HL-60 (cell line): Measurements from ENCODE around the gene GJC3.
"Not testable (repeated sequence)": the region's sequence is repeated elsewhere in the genome, so short reads cannot be mapped to it uniquely, and the experiment has no call there.

Experiments
- DNase-seq, 2 experiments: peaks; one replicate each; pipeline ENCODE4 v3.0.0-alpha.2; 2010 to 2020; ENCODE audit warnings: low read depth in 1 of 2, low spot score in 1 of 2
- H3K27ac ChIP-seq: fragments of 250-450 bp; sonication (Bioruptor Pico); replicated peaks from 2 replicates; pipeline ENCODE4 v1.5.1; 2020; ENCODE audit warnings: mild to moderate bottlenecking, moderate library complexity
- H3K27me3 ChIP-seq: fragments of 250-450 bp; sonication (Bioruptor Pico); 2 replicates; pipeline ENCODE4 v1.5.1; 2021; ENCODE audit warnings: mild to moderate bottlenecking, moderate library complexity; ENCODE audit not compliant: insufficient read depth, poor library complexity, severe bottlenecking
- H3K4me3 ChIP-seq: replicated peaks from 2 replicates; pipeline ENCODE4 v1.5.1; 2011; ENCODE audit warnings: mild to moderate bottlenecking, control low read depth, low read length; ENCODE audit not compliant: insufficient read depth
- GABPA ChIP-seq: IDR thresholded peaks from 2 replicates; pipeline ENCODE4 v1.6.1; 2012; ENCODE audit warnings: low read depth
- POLR2AphosphoS5 ChIP-seq: IDR thresholded peaks from 2 replicates; pipeline ENCODE4 v1.6.1; 2012; ENCODE audit warnings: low read depth
- SPI1 ChIP-seq: IDR thresholded peaks from 2 replicates; pipeline ENCODE4 v1.6.1; 2012; ENCODE audit warnings: low read depth, mild to moderate bottlenecking, borderline replicate concordance
- TF ChIP-seq, protein P1 (sequence below): IDR thresholded peaks from 2 replicates; pipeline ENCODE4 v1.6.1; 2012; ENCODE audit warnings: low read depth; ENCODE audit not compliant: insufficient replicate concordance
- TF ChIP-seq, protein P2 (sequence below): IDR thresholded peaks from one replicate; pipeline ENCODE4 v1.5.1; 2011; ENCODE audit warnings: low read length, control low read depth, inconsistent platforms; ENCODE audit not compliant: insufficient read depth

GJC3 gene

GRCh38 chr7:99974681-99975080, 45.3 kb upstream of the GJC3 start:
- no peak overlapping the region for H3K27ac ChIP-seq
- DNase-seq = no peak
- TF ChIP-seq, protein P1, sequence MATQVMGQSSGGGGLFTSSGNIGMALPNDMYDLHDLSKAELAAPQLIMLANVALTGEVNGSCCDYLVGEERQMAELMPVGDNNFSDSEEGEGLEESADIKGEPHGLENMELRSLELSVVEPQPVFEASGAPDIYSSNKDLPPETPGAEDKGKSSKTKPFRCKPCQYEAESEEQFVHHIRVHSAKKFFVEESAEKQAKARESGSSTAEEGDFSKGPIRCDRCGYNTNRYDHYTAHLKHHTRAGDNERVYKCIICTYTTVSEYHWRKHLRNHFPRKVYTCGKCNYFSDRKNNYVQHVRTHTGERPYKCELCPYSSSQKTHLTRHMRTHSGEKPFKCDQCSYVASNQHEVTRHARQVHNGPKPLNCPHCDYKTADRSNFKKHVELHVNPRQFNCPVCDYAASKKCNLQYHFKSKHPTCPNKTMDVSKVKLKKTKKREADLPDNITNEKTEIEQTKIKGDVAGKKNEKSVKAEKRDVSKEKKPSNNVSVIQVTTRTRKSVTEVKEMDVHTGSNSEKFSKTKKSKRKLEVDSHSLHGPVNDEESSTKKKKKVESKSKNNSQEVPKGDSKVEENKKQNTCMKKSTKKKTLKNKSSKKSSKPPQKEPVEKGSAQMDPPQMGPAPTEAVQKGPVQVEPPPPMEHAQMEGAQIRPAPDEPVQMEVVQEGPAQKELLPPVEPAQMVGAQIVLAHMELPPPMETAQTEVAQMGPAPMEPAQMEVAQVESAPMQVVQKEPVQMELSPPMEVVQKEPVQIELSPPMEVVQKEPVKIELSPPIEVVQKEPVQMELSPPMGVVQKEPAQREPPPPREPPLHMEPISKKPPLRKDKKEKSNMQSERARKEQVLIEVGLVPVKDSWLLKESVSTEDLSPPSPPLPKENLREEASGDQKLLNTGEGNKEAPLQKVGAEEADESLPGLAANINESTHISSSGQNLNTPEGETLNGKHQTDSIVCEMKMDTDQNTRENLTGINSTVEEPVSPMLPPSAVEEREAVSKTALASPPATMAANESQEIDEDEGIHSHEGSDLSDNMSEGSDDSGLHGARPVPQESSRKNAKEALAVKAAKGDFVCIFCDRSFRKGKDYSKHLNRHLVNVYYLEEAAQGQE = no peak
- TF ChIP-seq POLR2AphosphoS5 (no peak), GABPA (no peak), SPI1 (no peak)
- TF ChIP-seq, protein P2, sequence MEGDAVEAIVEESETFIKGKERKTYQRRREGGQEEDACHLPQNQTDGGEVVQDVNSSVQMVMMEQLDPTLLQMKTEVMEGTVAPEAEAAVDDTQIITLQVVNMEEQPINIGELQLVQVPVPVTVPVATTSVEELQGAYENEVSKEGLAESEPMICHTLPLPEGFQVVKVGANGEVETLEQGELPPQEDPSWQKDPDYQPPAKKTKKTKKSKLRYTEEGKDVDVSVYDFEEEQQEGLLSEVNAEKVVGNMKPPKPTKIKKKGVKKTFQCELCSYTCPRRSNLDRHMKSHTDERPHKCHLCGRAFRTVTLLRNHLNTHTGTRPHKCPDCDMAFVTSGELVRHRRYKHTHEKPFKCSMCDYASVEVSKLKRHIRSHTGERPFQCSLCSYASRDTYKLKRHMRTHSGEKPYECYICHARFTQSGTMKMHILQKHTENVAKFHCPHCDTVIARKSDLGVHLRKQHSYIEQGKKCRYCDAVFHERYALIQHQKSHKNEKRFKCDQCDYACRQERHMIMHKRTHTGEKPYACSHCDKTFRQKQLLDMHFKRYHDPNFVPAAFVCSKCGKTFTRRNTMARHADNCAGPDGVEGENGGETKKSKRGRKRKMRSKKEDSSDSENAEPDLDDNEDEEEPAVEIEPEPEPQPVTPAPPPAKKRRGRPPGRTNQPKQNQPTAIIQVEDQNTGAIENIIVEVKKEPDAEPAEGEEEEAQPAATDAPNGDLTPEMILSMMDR = no peak
- no peak overlapping the region for H3K4me3 ChIP-seq
- no peaks in the 10 kb centered on the region for H3K27me3 ChIP-seq

DNA sequence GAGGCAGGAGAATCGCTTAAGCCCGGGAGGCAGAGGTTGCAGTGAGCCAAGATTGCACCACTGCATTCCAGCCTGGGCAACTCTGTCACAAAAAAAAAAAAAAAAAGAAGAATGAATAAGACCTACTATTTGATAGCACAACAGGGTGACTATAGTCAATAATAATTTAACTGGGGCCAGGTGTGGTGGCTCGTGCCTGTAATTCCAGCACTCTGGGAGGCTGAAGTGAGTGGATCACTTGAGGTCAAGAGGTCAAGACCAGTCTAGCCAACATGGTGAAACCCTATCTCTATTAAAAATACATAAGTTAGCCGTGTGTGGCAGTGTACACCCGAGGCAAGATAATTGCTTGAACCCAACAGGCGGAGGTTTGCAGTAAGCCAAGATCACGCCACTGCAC, 44.4 kb upstream of the GJC3 start:
- H3K27me3 ChIP-seq, H3K4me3 ChIP-seq, DNase-seq, H3K27ac ChIP-seq: not testable (repeated sequence)

DNA sequence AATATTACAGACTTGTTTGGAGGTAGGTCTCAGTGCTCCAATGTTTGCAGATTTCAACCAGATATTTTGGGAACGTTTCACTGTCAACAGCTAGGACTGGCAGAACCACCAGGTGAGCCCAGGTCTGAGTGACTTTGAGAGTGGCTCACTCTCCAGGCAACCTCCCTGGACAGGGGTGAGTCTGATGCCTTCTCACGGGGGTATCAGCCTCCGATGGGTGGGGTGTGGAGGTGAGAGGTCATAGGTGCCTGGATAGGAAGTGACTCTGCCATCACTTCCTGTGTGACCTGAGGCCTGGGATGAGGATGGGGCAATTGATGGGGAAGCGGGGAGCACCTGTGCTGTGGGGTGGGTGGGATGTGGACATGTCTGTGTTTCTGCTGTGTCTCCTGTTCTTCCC, 41.8 kb upstream of the GJC3 start:
- H3K27me3 ChIP-seq = no peaks in the 10 kb centered on the region
- TF ChIP-seq SPI1 (no peak), GABPA (no peak), POLR2AphosphoS5 (no peak)
- TF ChIP-seq, protein P2 = no peak
- TF ChIP-seq, protein P1 = no peak
- no peak overlapping the region for H3K27ac ChIP-seq
- no peak for DNase-seq
- no peak overlapping the region for H3K4me3 ChIP-seq

- not testable (repeated sequence) for H3K27me3 ChIP-seq, H3K27ac ChIP-seq, H3K4me3 ChIP-seq, DNase-seq
Measured at GRCh38 chr7:99969813-99970212, 40.4 kb upstream of the GJC3 start.

DNA sequence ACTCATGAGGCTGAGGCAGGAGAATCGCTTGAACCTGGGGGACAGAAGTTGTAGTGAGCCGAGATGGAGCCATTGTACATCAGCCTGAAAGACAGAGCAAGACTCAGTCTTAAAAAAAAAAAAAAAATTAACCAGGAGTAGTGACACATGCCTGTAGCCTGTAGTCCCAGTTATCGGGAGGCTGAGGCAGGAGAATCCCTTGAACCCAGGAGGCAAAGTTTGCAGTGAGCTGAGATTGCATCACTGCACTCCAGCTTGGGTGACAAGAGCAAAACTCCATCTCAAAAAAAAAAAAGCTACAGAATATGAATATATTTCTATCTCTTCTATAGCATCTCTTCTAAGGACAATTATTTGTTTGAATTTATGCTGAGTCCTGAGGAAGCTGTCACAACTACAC, 39.9 kb upstream of the GJC3 start:
- no peak for DNase-seq
- TF ChIP-seq SPI1 (no peak), POLR2AphosphoS5 (no peak), GABPA (no peak)
- TF ChIP-seq, protein P2 = no peak
- TF ChIP-seq, protein P1 = no peak
- no peak overlapping the region for H3K4me3 ChIP-seq
- H3K27me3 ChIP-seq = no peaks in the 10 kb centered on the region
- H3K27ac ChIP-seq = no peak overlapping the region
